D721Med (cell line): ENCODE data around the gene SYNGR3.
"Not testable (repeated sequence)": the region's sequence is repeated elsewhere in the genome, so short reads cannot be mapped to it uniquely, and the experiment has no call there.

Source experiments
- DNase-seq: peaks from one replicate; pipeline ENCODE4 v3.0.0; 2011; ENCODE audit warnings: low spot score; ENCODE audit not compliant: insufficient read length
- FAIRE-seq: peaks from 2 replicates; lab custom pipeline; 2011; peaks lifted over from hg19 to GRCh38; lab: Jason Lieb, UNC
- CTCF ChIP-seq: IDR thresholded peaks from 2 replicates; pipeline ENCODE4 v1.5.1; 2012; ENCODE audit warnings: mild to moderate bottlenecking, control low read depth; ENCODE audit not compliant: insufficient read depth; ENCODE audit errors: missing control alignments

Gene SYNGR3

GRCh38 chr16:2009791-2010510 lies 20.2 kb downstream of the SYNGR3 start, which contains the start of gene ZNF598:
Gene ZNF598, minus strand, starts transcription at chr16:2009821.
- no peak for TF ChIP-seq CTCF
- DNase-seq: peak; percentile 94

GRCh38 chr16:2011726-2012125 lies 22.0 kb downstream of the SYNGR3 start:
- not testable (repeated sequence) for FAIRE-seq

More at GRCh38 chr16:2009791-2010510, 20.2 kb downstream of the SYNGR3 start, which contains the start of gene ZNF598:
- no peak for FAIRE-seq

GRCh38 chr16:2013527-2013926 lies 23.8 kb downstream of the SYNGR3 start:
- FAIRE-seq (no peak), DNase-seq (no peak)
- no peak for TF ChIP-seq CTCF

More at GRCh38 chr16:2011726-2012125, 22.0 kb downstream of the SYNGR3 start:
- not testable (repeated sequence) for DNase-seq

GRCh38 chr16:2015117-2015946 lies 25.6 kb downstream of the SYNGR3 start:
- no peak for TF ChIP-seq CTCF
- DNase-seq: no peak
- FAIRE-seq: no peak

GRCh38 chr16:2015947-2016208 lies 26.1 kb downstream of the SYNGR3 start:
- no peak for FAIRE-seq
- no peak for DNase-seq
- no peak for TF ChIP-seq CTCF

- DNase-seq (no peak), FAIRE-seq (no peak)
- TF ChIP-seq CTCF: peak; percentile 23
These were observed 26.7 kb downstream of the SYNGR3 start for GRCh38 chr16:2016407-2016922.

GRCh38 chr16:2019518-2019920 lies 29.7 kb downstream of the SYNGR3 start, which contains the start of gene NPW:
Gene NPW, plus strand, starts transcription at chr16:2019785.
- peak; percentile 73 for DNase-seq

More at GRCh38 chr16:2019518-2019920, 29.7 kb downstream of the SYNGR3 start, which contains the start of gene NPW:
- TF ChIP-seq CTCF: no peak
- FAIRE-seq: no peak
